ENCODE data around the gene TANC2.

GRCh38 chr17:62931101-62931500, 34.9 kb upstream of the TANC2 start:
- TF ChIP-seq CTCF (IDR thresholded peaks at IDR 0.05 in 2 of 3, conservative IDR thresholded peaks at IDR 0.05 in 1 of 3; ENCODE audit: borderline replicate concordance in 1 of 3, insufficient read depth in 1 of 3, low read depth in 2 of 3, low read length in 2 of 3) (no peak), POLR2AphosphoS5 (IDR thresholded peaks at IDR 0.05; ENCODE audit: low read depth, low read length) (no peak), SRF (IDR thresholded peaks at IDR 0.05; ENCODE audit: low read depth) (no peak), JUND (IDR thresholded peaks at IDR 0.05) (no peak), CEBPB (IDR thresholded peaks at IDR 0.05; ENCODE audit: low read depth) (no peak), SIN3A (IDR thresholded peaks at IDR 0.05; ENCODE audit: low read depth) (no peak), MAX (IDR thresholded peaks at IDR 0.05) (no peak), ELF1 (IDR thresholded peaks at IDR 0.05; ENCODE audit: borderline replicate concordance, low read depth) (no peak), EZH2 (IDR thresholded peaks at IDR 0.05) (no peak), SP1 (IDR thresholded peaks at IDR 0.05; ENCODE audit: low read depth) (no peak), ZNF274 (IDR thresholded peaks at IDR 0.05; ENCODE audit: low read depth, low read length) (no peak), POLR2A (IDR thresholded peaks at IDR 0.05; ENCODE audit: borderline replicate concordance, extremely low read depth, insufficient read depth, insufficient read length) (no peak)
- TF ChIP-seq, protein P1, sequence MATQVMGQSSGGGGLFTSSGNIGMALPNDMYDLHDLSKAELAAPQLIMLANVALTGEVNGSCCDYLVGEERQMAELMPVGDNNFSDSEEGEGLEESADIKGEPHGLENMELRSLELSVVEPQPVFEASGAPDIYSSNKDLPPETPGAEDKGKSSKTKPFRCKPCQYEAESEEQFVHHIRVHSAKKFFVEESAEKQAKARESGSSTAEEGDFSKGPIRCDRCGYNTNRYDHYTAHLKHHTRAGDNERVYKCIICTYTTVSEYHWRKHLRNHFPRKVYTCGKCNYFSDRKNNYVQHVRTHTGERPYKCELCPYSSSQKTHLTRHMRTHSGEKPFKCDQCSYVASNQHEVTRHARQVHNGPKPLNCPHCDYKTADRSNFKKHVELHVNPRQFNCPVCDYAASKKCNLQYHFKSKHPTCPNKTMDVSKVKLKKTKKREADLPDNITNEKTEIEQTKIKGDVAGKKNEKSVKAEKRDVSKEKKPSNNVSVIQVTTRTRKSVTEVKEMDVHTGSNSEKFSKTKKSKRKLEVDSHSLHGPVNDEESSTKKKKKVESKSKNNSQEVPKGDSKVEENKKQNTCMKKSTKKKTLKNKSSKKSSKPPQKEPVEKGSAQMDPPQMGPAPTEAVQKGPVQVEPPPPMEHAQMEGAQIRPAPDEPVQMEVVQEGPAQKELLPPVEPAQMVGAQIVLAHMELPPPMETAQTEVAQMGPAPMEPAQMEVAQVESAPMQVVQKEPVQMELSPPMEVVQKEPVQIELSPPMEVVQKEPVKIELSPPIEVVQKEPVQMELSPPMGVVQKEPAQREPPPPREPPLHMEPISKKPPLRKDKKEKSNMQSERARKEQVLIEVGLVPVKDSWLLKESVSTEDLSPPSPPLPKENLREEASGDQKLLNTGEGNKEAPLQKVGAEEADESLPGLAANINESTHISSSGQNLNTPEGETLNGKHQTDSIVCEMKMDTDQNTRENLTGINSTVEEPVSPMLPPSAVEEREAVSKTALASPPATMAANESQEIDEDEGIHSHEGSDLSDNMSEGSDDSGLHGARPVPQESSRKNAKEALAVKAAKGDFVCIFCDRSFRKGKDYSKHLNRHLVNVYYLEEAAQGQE (IDR thresholded peaks at IDR 0.05; ENCODE audit: low read depth), result no peak

All from HCT116 (cell line).